Left cardiac atrium (tissue), 4 donors: ENCODE measurements around the gene SLC10A6. TPM values are rescaled to one million over a fixed set of nuclear protein-coding genes. Genes with fewer than 3 reads are reported as not detected.

Experiments
- ATAC-seq, 2 donors: fragments of 200-7000 bp; cut with Tn5 transposase; one replicate each; pipeline ENCODE4 v1.9.1; 2020; ENCODE audit warnings: mild to moderate bottlenecking in 2 of 2, moderate library complexity in 2 of 2
- DNase-seq: peaks from one replicate; pipeline ENCODE4 v3.0.0-alpha.2; 2020
- intact Hi-C, 2 donors: fragments of 100-400 bp; cut with DNase I; formaldehyde crosslinking; loops; one replicate each; pipeline versions ENCODE4 v1.14.1 to v1.15.1; 2022 to 2023
- total RNA-seq, 2 donors: library from RNA; stranded (reverse); fragmentation: NEBNext Ultra II Directional; extraction: Animal tissue kit (Norgen Biotek cat#: 25700); gene quantifications; one replicate each; pipeline ENCODE4 v1.2.1, GENCODE V29; 2021
- donor health status: DM: no; HTN: yes; CAD: no.
- donor health status: DM: no; HTN: yes; CAD: no; lungs with severe emphysema.
- donor health status: DM: yes; HTN: yes; CAD: no.
- donor health status: Dilated cardiomyopathy.

The SLC10A6 gene
- total RNA-seq, 2 donors from 2014 or later = 0.76 to 1.4 TPM

- intact Hi-C loops = no loop called here
- DNase-seq (no peak), ATAC-seq (peak; percentile 70 to 76)
Measured at GRCh38 chr4:86816501-86817273, 32.5 kb downstream of the SLC10A6 start.

- intact Hi-C loops = no loop called here
- ATAC-seq (no peak), DNase-seq (no peak)
Measured at GRCh38 chr4:86815653-86816052, 33.5 kb downstream of the SLC10A6 start.

- ATAC-seq (no peak), DNase-seq (no peak)
- intact Hi-C loops = no loop called here
Measured at GRCh38 chr4:86810847-86811246, 38.3 kb downstream of the SLC10A6 start.

DNA sequence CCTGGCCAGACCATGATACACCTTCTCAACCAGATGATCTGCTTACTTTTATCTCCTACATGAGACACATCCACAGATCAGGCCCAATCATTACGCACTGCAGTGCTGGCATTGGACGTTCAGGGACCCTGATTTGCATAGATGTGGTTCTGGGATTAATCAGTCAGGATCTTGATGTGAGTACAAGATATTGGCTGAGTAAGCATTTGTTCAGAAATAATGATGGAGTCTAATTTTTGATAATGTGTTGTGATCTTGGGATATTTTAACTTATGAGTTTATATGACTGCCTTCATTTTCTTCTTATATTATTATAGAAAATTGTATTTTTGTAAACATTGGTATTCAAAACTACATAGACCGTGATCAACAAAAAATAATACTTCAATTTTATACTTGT is 39.4 kb downstream of the SLC10A6 start:
- ATAC-seq = no peak
- no peak for DNase-seq
- intact Hi-C loops = no loop called here

GRCh38 chr4:86791126-86791525 is 58.1 kb downstream of the SLC10A6 start:
- intact Hi-C loops = no loop called here
- no peak for ATAC-seq
- DNase-seq = no peak

- DNase-seq (no peak), ATAC-seq (no peak)
- intact Hi-C loops = loop anchor here in 1 of 2 donors (10.0 kb wide), 1 partner anchor 466 kb away; no protein-coding TSS in a partner anchor
Measured at GRCh38 chr4:86788826-86789225, 60.4 kb downstream of the SLC10A6 start.

GRCh38 chr4:86778175-86778574 is 71.0 kb downstream of the SLC10A6 start:
- intact Hi-C loops = no loop called here
- no peak for ATAC-seq
- no peak for DNase-seq

- ATAC-seq = no peak
- DNase-seq = no peak
- intact Hi-C loops = no loop called here
Measured at GRCh38 chr4:86775061-86775460, 74.1 kb downstream of the SLC10A6 start.

Other genes starting within 250 kb of the SLC10A6 start
- under 1 TPM in 1 of 2 donors, not detected in 1; 0.44 TPM for gene C4orf36, start 43.0 kb upstream of the SLC10A6 start, total RNA-seq
- 10 to 100 TPM; 68.1 to 78.4 TPM for gene AFF1, start 85.6 kb upstream of the SLC10A6 start, total RNA-seq